ENCODE data around the gene LIN28A. TPM values are rescaled to one million over a fixed set of nuclear protein-coding genes. Genes with fewer than 3 reads are reported as not detected.

Gene LIN28A
- total RNA-seq, 3 donors from 2014 or later (not counting 1 experiment from before 2014, with no cell fraction given) = not detected

DNA sequence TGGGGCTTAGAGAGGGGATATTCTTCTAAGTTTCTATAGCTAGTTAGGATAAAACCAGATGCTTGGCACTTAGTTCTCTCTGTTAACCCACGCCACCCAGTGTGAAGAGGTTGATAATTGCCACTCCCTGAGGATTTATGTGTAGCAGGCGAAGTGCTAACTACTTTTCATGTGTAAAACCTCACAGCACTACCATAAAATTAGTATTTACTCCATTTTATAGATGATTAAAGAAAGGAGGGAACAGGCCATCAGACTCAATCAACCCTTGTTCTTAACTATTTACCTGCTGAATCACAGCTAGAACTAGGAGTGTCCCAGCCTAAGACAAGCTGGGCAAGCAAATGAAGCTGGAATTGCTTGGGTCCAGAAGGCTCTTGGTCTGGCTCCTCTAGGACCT, 8.9 kb downstream of the LIN28A start:
- H3K4me3 Mint-ChIP-seq = no peak overlapping the region
- TF ChIP-seq, protein P1, sequence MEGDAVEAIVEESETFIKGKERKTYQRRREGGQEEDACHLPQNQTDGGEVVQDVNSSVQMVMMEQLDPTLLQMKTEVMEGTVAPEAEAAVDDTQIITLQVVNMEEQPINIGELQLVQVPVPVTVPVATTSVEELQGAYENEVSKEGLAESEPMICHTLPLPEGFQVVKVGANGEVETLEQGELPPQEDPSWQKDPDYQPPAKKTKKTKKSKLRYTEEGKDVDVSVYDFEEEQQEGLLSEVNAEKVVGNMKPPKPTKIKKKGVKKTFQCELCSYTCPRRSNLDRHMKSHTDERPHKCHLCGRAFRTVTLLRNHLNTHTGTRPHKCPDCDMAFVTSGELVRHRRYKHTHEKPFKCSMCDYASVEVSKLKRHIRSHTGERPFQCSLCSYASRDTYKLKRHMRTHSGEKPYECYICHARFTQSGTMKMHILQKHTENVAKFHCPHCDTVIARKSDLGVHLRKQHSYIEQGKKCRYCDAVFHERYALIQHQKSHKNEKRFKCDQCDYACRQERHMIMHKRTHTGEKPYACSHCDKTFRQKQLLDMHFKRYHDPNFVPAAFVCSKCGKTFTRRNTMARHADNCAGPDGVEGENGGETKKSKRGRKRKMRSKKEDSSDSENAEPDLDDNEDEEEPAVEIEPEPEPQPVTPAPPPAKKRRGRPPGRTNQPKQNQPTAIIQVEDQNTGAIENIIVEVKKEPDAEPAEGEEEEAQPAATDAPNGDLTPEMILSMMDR (IDR thresholded peaks at IDR 0.05) = no peak
- peaks cover 8% of the 10 kb centered on the region for H3K27me3 ChIP-seq (ENCODE audit: control insufficient read depth, insufficient read depth, low read length)

DNA sequence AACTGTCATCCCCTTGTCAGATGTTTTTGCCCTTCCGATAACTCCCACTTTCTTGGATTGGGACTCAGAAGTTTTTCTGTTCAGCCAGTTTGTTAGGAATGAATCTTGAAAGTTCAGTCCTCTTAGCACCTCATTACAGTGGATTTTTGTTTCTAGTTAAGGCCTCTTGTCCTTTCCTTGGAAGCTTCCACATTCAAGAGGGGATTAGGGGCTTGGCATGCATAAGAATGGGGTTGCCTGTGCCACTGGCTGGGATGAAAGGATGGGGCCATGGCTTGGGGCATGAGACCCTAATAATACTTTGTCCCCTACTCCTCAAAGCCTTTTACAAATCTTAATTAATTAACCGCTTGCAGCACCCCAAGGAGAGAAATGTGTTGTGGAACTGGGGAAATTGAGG, 19.1 kb downstream of the LIN28A start:
- H3K27me3 ChIP-seq (ENCODE audit: control insufficient read depth, insufficient read depth, low read length) = no peaks in the 10 kb centered on the region
- Mint-ChIP-seq H3K27ac (no peak overlapping the region), H3K36me3 (no peaks in the 10 kb centered on the region), H3K4me3 (no peak overlapping the region), H3K4me1 (peaks cover 13 to 22% of the 10 kb centered on the region in 2 donors), H3K27me3 (ENCODE audit: low read depth in 2 of 2) (peaks cover 10 to 15% of the 10 kb centered on the region in 2 donors), H3K9me3 (no peaks in the 10 kb centered on the region)
- H3K27ac ChIP-seq (ENCODE audit: low read length) = no peak overlapping the region
- TF ChIP-seq, protein P1 (IDR thresholded peaks at IDR 0.05) = no peak
- 100% methylated on average over 1 of the region's 2 CpGs for WGBS (ENCODE audit: insufficient coverage)
- peaks cover 21% of the 10 kb centered on the region for H3K4me1 ChIP-seq (ENCODE audit: control insufficient read depth, insufficient read depth, low read length)
- H3K4me3 ChIP-seq (ENCODE audit: low read length) = no peak overlapping the region
- DNase-seq (no peak), ATAC-seq (no peak)
- H3K36me3 ChIP-seq (ENCODE audit: control insufficient read depth, insufficient read depth, low read length) = peaks cover 6% of the 10 kb centered on the region
- intact Hi-C loops (cut with micrococcal nuclease) = loop anchor here (5.0 kb wide), 1 partner anchor 43 kb away; the partner anchor contains the start of gene HMGN2
- H3K9me3 ChIP-seq (ENCODE audit: control insufficient read depth, insufficient read depth, low read length) = no peaks in the 10 kb centered on the region

More for the DNA sequence above, 8.9 kb downstream of the LIN28A start:
- no peak overlapping the region for H3K27ac ChIP-seq (ENCODE audit: low read length)
- Mint-ChIP-seq H3K36me3 (no peaks in the 10 kb centered on the region), H3K9me3 (no peaks in the 10 kb centered on the region), H3K4me1 (no peaks in the 10 kb centered on the region), H3K27me3 (ENCODE audit: low read depth in 2 of 2) (peaks cover 18 to 34% of the 10 kb centered on the region in 2 donors), H3K27ac (no peak overlapping the region)
- no peaks in the 10 kb centered on the region for H3K4me1 ChIP-seq (ENCODE audit: control insufficient read depth, insufficient read depth, low read length)
- no peak overlapping the region for H3K4me3 ChIP-seq (ENCODE audit: low read length)
- no peaks in the 10 kb centered on the region for H3K9me3 ChIP-seq (ENCODE audit: control insufficient read depth, insufficient read depth, low read length)
- ATAC-seq (no peak), DNase-seq (no peak)
- no peaks in the 10 kb centered on the region for H3K36me3 ChIP-seq (ENCODE audit: control insufficient read depth, insufficient read depth, low read length)
- intact Hi-C loops (cut with micrococcal nuclease) = loop anchor here (10.0 kb wide), 1 partner anchor 55 kb away; no protein-coding TSS in a partner anchor
- 83% methylated on average over 1 of the region's 2 CpGs for WGBS (ENCODE audit: insufficient coverage)

DNA sequence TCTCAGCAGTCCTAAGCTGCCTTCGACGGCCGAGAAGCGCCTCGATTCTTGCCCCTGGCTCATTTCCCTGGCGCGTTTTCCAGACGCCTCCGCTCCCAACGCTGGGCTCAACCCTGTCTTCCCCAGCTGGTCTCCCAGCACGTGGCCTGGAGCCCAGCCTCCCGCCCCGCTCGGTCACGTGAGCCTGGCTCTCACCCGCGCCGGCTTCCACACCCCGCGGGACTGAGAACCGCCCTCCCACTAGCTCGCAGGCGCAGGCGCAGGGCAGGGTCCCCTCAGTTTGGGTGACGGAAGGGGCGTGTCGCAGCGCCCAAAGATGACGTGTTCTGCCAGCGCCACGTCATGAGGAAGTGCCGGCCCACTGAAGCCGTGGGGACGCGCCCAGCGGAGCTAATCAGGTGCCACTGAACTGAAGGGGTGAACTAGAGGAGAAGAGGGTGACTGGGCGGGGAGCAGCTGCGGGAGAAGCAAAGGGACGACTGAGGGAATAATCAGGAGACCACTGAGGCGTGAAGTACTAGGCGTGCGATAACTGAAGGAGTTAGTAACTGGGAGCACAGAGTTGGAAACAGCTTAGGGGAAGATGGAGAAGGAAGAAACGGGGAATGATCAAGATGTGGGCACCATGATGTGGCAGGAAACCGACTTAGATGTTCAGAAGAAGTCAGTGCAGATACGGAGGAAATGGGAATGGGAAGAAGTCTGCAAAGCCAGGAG, 21.5 kb downstream of the LIN28A start, which contains the start of gene DHDDS:
Gene DHDDS (plus strand): TSS at position 343 of the 717 bp plus-strand sequence. CDS start 625 bp downstream, outside the sequence.
- peak within 1 kb of the TSS; percentile 66 for H3K4me3 ChIP-seq (ENCODE audit: low read length)
- DNase-seq = peak; percentile 98 to 99
- TF ChIP-seq, protein P1 (IDR thresholded peaks at IDR 0.05) = no peak

More for the DNA sequence above, 21.5 kb downstream of the LIN28A start, which contains the start of gene DHDDS:
- H3K36me3 ChIP-seq (ENCODE audit: control insufficient read depth, insufficient read depth, low read length) = peaks cover 8% of the 10 kb centered on the region
- peak within 1 kb of the TSS; percentile 97 for H3K4me3 Mint-ChIP-seq
- ATAC-seq = peak; percentile 96 to 98 (median 97)
- peak within 1 kb of the TSS; percentile 48 for H3K27ac ChIP-seq (ENCODE audit: low read length)
- no peaks in the 10 kb centered on the region for H3K9me3 Mint-ChIP-seq
- peaks cover 21% of the 10 kb centered on the region for H3K4me1 ChIP-seq (ENCODE audit: control insufficient read depth, insufficient read depth, low read length)
- H3K27me3 Mint-ChIP-seq (ENCODE audit: low read depth in 2 of 2) = no peaks in the 10 kb centered on the region
- H3K27me3 ChIP-seq (ENCODE audit: control insufficient read depth, insufficient read depth, low read length) = no peaks in the 10 kb centered on the region
- peaks cover 13 to 22% of the 10 kb centered on the region in 2 donors for H3K4me1 Mint-ChIP-seq
- intact Hi-C loops (cut with micrococcal nuclease) = loop anchor here (5.0 kb wide), 1 partner anchor 40 kb away; the partner anchor contains the start of gene HMGN2
- WGBS (ENCODE audit: insufficient coverage) = under 1% methylated on average over 45 of the region's 45 CpGs
- no peaks in the 10 kb centered on the region for H3K9me3 ChIP-seq (ENCODE audit: control insufficient read depth, insufficient read depth, low read length)
- H3K36me3 Mint-ChIP-seq = no peaks in the 10 kb centered on the region
- H3K27ac Mint-ChIP-seq = peak within 1 kb of the TSS; percentile 89 to 93

All from natural killer cell (primary cell).